GM12874 (cell line): ENCODE results near the gene FOXI1.
A peak's percentile ranks its signal among the peaks of the same experiment; 100 is the strongest.

Experiments used
- CTCF ChIP-seq: IDR thresholded peaks from 2 replicates; pipeline ENCODE4 v1.5.1; 2011; ENCODE audit warnings: low read depth, mild to moderate bottlenecking, control low read depth, low read length, moderate library complexity; ENCODE audit not compliant: insufficient read depth

Gene FOXI1

GRCh38 chr5:170095646-170096045 is 10.1 kb upstream of the FOXI1 start:
- no peak for TF ChIP-seq CTCF

GRCh38 chr5:170097934-170098333 is 7.8 kb upstream of the FOXI1 start:
- TF ChIP-seq CTCF, result no peak

- TF ChIP-seq CTCF, result peak; percentile 54
These were observed 5.4 kb upstream of the FOXI1 start for GRCh38 chr5:170100066-170100943.

- TF ChIP-seq CTCF, result no peak
These were observed 2.2 kb upstream of the FOXI1 start for GRCh38 chr5:170103447-170103846.

GRCh38 chr5:170104299-170104698 is 1.4 kb upstream of the FOXI1 start:
- no peak for TF ChIP-seq CTCF

- no peak for TF ChIP-seq CTCF
These were observed 987 bp upstream of the FOXI1 start for GRCh38 chr5:170104710-170105109.

- TF ChIP-seq CTCF, result no peak
These were observed 2.0 kb downstream of the FOXI1 start for GRCh38 chr5:170107674-170108073.
